HG02759 (cell line): Measurements from ENCODE around the gene CCER1.

Experiments used
- ATAC-seq: cut with Tn5 transposase; IDR thresholded peaks from one replicate; pipeline ENCODE4 v1.9.1; 2021; ENCODE audit warnings: mild to moderate bottlenecking, moderate library complexity; ENCODE audit not compliant: unreplicated experiment

Gene CCER1

DNA sequence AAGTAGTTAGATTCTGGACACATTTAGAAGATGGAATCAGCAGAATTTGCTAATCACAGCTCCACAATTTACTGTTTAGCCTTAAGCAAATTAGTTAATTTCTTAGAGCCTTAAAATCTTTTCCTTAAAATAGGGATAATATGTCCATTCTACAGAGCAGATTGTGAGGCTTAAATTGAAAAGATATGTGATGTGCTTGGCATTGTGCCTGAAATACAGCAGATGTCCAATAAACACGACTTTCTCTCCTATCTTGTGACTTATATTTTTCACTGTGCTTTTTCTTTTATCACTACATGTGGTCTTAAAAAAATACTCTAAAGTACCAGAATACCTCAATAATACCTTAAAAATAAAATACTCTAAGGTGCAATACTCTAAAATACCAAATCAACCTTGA is 30.6 kb downstream of the CCER1 start:
- ATAC-seq: no peak

DNA sequence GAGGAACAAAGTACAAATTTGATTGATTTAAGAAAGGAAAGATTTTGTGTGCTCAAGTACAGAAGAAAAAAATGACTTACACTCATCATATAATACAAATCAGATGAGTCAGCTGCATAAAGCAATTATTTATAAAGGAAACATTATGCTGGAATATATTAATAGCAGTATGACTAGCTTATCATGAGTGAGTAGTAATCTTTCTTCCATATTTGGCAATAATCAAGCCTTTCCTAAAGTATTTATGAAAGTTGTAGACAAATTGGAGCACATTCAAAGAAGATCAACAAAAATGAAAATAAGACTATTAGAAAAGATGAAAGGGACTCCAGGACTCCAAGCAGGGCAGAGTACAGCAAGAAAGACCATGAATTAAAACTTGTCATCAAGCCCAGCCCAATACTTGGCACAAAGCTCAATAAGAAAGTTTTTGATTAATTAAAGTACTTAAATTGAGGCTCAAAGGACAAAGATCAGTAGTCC is 32.8 kb downstream of the CCER1 start:
- ATAC-seq: no peak

DNA sequence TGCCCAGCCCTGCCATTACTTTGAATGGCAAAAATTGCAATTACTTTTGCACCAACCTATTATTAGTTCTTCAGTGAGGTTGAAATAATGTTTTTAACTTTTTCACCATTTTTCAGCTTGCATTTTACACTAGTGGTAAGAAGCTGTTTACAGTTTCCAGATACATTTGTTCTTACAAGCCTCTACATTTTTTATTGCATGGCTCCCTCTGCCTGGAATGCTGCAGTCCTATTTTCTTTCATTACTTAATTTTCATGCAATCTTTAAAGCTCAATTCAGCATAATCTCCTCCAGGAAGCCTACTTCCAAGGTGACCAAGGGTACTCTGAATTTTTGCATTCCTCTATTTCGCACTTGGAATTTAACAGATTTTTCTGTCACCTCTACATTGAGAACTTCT is 33.4 kb downstream of the CCER1 start:
- ATAC-seq: no peak

DNA sequence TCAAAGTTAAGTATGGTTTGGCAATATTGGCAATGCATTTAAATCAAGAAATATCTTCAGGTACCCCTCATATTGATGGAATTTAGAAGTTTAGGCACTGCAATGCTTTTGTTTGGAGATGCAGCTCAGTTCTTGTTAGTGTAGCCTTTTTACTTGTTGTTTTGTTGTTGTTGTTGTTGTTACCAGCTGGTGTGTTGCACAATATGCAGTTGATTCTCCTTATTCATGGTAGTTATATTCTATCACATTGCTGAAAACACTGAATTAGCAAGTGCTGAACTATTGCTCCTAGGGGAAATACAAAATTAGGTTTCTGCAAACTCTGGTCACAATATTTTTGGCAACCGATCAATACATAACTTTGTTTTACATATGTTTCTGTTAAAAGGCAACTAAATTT is 34.8 kb downstream of the CCER1 start:
- ATAC-seq: no peak

DNA sequence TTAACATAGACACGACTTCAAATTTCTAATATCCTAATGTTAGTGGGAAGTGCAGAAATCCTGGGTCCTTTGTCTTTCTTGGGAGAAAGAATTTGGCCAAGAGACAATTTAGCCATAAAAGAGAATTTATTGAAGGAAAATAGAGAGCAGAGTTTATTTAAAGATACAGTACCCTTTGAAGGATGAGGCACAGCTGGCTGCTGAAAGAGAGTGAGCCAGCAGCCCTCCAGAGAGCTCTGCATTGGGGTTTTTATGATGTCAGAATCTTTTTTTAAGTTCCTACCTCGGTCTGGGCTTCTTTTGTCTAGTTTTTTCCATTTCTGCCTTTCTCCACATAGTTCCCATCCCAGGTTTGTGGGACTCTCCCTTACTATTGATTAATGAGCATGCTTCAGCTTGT is 37.5 kb downstream of the CCER1 start:
- no peak for ATAC-seq

DNA sequence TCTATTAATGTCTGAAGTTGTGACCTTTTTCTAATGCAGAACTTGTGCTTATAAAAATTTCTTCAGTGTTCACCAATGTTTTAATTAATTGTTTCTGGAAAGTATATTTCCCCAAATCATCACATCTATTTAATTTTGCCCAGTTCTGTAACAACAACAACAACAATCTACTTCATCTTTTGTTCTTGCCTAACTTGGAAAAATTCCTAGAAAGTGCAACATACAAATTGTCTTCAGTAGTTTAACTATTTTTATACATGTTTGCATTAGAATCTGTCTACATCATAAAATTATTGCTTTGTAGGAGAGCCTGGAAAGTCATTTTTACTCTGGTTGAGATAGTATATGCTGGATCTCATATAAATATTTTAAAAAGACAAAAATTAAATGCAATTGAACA is 38.5 kb downstream of the CCER1 start:
- no peak for ATAC-seq

DNA sequence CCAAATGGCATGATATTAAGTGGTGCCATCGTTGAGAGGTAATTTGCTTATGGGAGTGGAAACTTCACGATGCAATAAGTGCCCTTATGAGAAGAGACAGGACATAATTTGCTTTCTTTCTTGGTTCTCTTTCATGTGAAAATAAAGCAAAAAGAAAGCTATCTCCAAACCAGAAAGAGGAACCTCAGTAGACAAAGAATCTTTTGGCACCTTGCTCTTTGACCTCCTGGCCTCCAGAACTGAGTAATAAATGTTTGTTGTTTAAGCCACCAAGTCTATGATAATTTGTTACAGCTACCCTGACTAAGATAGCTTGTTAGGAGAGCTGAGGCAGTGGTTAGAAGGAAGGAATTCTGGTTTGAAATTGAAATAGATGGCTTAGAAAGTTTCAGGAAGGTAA is 39.6 kb downstream of the CCER1 start:
- no peak for ATAC-seq

DNA sequence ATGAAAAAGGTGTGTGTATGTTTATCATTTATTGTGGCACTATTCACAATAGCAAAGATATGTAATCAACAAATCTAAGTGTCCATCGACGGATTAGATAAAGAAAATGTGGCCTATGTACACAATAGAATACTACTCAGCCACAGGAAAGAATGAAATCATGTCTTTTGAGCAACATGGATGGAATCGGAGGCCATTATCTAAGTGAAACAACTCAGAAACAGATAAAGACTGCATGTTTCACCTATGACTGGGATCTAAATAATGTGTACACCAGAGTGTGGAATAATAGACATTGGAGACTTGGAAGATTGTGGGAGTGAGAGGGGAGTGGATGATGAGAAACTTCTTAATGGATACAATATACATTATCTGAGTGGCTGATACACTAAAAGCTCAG is 44.0 kb downstream of the CCER1 start:
- no peak for ATAC-seq

DNA sequence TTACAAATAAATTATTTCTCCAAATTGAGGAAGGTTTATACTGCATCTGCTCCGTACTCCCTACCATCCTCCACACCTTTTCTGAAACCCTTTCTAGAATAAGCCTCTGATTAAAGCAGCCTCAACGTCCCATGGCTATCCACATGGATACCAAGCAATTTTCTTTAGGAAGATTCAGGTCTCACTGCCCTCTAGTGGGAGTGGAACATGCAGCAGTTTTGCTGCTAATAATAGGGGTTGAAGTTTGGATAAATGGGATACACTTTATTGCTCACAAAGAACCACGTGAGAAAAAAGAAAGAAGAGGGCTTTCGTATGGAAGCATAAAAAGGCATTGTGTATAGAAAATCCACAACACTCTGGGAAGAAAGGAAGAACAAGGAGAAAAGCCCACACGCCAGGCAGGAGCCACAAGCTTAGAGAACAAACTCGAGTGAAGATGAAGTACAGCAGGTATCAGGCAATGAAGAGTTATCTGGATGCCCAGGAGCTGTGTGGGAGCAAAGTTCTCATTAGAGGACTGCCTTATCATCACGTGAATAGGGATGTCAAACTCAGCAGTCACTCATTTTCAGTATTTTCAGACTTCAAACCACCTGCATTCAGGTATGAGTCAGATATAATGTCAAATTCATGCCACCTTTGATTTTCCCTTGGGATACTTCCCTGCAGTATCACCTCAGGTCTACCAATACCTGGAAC is 45.8 kb downstream of the CCER1 start:
- no peak for ATAC-seq

DNA sequence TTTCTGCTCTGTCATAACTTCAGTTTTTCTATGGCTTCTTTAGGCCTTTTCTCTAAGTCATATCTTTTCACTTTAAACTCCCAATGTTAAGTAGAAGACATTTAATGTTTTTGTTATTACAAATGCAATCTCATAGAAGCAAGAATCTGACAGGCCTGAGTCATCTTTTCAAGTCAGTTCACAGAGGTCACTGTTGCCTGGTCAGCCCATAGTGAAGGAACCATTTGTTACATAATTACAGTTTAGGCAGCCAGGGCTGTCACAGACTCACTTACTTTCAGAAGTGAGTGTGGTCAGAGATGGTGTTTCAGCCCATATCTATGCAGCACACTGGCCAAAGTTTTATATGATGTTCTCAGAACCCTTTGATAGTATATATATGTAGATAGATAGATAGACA is 46.5 kb downstream of the CCER1 start:
- ATAC-seq: no peak

DNA sequence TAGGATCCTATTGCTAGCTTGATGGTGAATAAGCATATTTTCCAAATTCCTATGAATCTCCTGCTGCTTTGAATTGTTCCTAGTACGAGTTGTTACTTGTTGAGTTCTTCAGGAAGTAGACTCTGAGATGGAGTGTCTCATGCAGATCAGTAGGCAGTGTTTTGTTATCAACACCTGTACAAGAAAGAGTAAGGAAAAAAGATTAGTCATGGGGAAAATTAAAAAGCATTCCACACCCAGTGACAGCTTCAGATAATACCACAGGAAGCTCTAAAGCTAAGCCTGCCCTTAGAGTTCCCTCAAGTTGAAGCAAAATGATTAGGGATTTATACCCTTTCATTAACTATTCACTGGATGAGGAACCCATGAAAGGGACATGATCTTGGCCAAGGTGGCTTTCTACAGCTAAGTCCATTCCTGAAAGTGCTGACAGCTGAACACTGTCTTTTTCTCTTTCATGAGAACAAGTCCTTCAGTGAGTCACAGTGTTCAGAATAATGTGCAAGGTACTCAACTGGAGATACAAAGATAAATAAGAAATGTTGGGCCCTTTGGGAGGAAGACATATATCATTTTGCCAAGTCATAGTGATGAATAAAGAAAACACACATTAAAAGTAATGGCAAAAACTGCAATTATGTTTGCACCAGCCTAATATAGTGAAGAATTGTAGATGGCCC is 49.1 kb downstream of the CCER1 start:
- ATAC-seq: no peak

DNA sequence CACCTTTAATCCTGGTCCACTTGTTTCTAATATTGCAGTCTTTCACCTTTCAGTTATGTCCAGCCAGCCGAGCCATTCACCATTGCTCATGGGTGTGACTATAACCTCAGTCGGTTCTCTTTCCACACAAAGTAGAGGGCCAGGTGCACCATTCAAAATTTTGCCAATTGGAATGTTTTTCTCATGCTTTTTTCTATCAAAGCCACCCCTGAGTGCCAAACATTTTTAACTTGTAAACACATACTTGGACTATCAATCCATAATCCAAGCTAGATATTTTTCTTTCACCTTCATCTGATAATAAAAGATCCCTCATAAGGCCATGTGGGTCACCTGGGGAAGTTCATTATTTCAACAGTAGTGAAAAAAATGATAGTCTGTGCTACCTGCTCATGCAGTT is 52.4 kb downstream of the CCER1 start:
- no peak for ATAC-seq
